ENCODE results near the gene GNLY.

Gene GNLY

GRCh38 chr2:85741833-85742455 is 47.8 kb downstream of the GNLY start:
- Histone ChIP-seq H3K9ac (ENCODE audit: low read length) (no peak overlapping the region), H3F3A (ENCODE audit: insufficient read depth) (no peaks in the 10 kb centered on the region), H3K27ac (ENCODE audit: low read depth, low read length) (no peak overlapping the region), H2AFZ (ENCODE audit: low read depth, low read length, severe bottlenecking) (no peak overlapping the region), H3K27me3 (ENCODE audit: low read length) (no peaks in the 10 kb centered on the region), H3K9me2 (replicated peaks; ENCODE audit: insufficient read depth, low read length) (no peaks in the 10 kb centered on the region), H3K36me3 (ENCODE audit: low read length) (no peaks in the 10 kb centered on the region), H3K4me2 (ENCODE audit: low read depth, low read length, poor library complexity, severe bottlenecking) (no peak overlapping the region), H3K4me3 (ENCODE audit: insufficient read depth, low read length, poor library complexity, severe bottlenecking) (no peak overlapping the region), H4K20me1 (ENCODE audit: low read depth, low read length) (no peaks in the 10 kb centered on the region), H3K79me2 (ENCODE audit: insufficient read depth, low read length) (no peaks in the 10 kb centered on the region), H3K9me3 (ENCODE audit: insufficient read depth, low read length) (no peaks in the 10 kb centered on the region)
- no peak for TF ChIP-seq CTCF (IDR thresholded peaks at IDR 0.05; ENCODE audit: insufficient read depth, low read length, poor library complexity, severe bottlenecking)
- no peak for TF ChIP-seq EZH2phosphoT487 (conservative IDR thresholded peaks at IDR 0.05; ENCODE audit: low read length)

GRCh38 chr2:85743304-85743978 is 49.3 kb downstream of the GNLY start:
- Histone ChIP-seq H3K4me3 (ENCODE audit: insufficient read depth, low read length, poor library complexity, severe bottlenecking) (no peak overlapping the region), H3K4me2 (ENCODE audit: low read depth, low read length, poor library complexity, severe bottlenecking) (no peak overlapping the region), H4K20me1 (ENCODE audit: low read depth, low read length) (no peaks in the 10 kb centered on the region), H3K27ac (ENCODE audit: low read depth, low read length) (no peak overlapping the region), H3K9ac (ENCODE audit: low read length) (no peak overlapping the region), H3K79me2 (ENCODE audit: insufficient read depth, low read length) (no peaks in the 10 kb centered on the region), H3K9me2 (replicated peaks; ENCODE audit: insufficient read depth, low read length) (no peaks in the 10 kb centered on the region), H3K27me3 (ENCODE audit: low read length) (no peaks in the 10 kb centered on the region), H3K36me3 (ENCODE audit: low read length) (no peaks in the 10 kb centered on the region), H3F3A (ENCODE audit: insufficient read depth) (no peaks in the 10 kb centered on the region), H3K9me3 (ENCODE audit: insufficient read depth, low read length) (no peaks in the 10 kb centered on the region), H2AFZ (ENCODE audit: low read depth, low read length, severe bottlenecking) (no peak overlapping the region)
- TF ChIP-seq EZH2phosphoT487 (conservative IDR thresholded peaks at IDR 0.05; ENCODE audit: low read length) (no peak), CTCF (IDR thresholded peaks at IDR 0.05; ENCODE audit: insufficient read depth, low read length, poor library complexity, severe bottlenecking) (no peak)

GRCh38 chr2:85744055-85744454 is 49.9 kb downstream of the GNLY start:
- Histone ChIP-seq H3K27me3 (ENCODE audit: low read length) (no peaks in the 10 kb centered on the region), H3K9me2 (replicated peaks; ENCODE audit: insufficient read depth, low read length) (no peaks in the 10 kb centered on the region), H3K9me3 (ENCODE audit: insufficient read depth, low read length) (no peaks in the 10 kb centered on the region), H3F3A (ENCODE audit: insufficient read depth) (no peaks in the 10 kb centered on the region), H3K36me3 (ENCODE audit: low read length) (no peaks in the 10 kb centered on the region), H3K79me2 (ENCODE audit: insufficient read depth, low read length) (no peaks in the 10 kb centered on the region), H2AFZ (ENCODE audit: low read depth, low read length, severe bottlenecking) (no peak overlapping the region), H3K9ac (ENCODE audit: low read length) (no peak overlapping the region), H3K4me3 (ENCODE audit: insufficient read depth, low read length, poor library complexity, severe bottlenecking) (no peak overlapping the region), H3K4me2 (ENCODE audit: low read depth, low read length, poor library complexity, severe bottlenecking) (no peak overlapping the region), H3K27ac (ENCODE audit: low read depth, low read length) (no peak overlapping the region), H4K20me1 (ENCODE audit: low read depth, low read length) (no peaks in the 10 kb centered on the region)
- no peak for TF ChIP-seq CTCF (IDR thresholded peaks at IDR 0.05; ENCODE audit: insufficient read depth, low read length, poor library complexity, severe bottlenecking)
- no peak for TF ChIP-seq EZH2phosphoT487 (conservative IDR thresholded peaks at IDR 0.05; ENCODE audit: low read length)
